ENCODE results near the gene RPLP1. TPM values are rescaled to one million over a fixed set of nuclear protein-coding genes. Genes with fewer than 3 reads are reported as not detected.

RPLP1 gene
- total and polyA plus RNA-seq, 2 of the 8 experiments (the other 6 are each of a cell fraction or from before 2014, with no cell fraction given) = 2,089 to 4,387 TPM

- Histone ChIP-seq H2BK120ac (replicated peaks; ENCODE audit: low read depth, low read length) (no peak overlapping the region), H3K14ac (ENCODE audit: insufficient read length) (no peak overlapping the region), H3K27me3 (replicated peaks in 1 of 4; ENCODE audit: control insufficient read depth in 3 of 4, extremely low read depth in 1 of 4, insufficient read depth in 3 of 4, low read length in 3 of 4) (no peaks in the 10 kb centered on the region), H3K23me2 (ENCODE audit: low read depth, low read length) (no peaks in the 10 kb centered on the region), H3K4me2 (ENCODE audit: insufficient read depth in 1 of 2, low read depth in 2 of 2, low read length in 2 of 2) (no peak overlapping the region), H3K4ac (replicated peaks; ENCODE audit: insufficient read length, low read depth, low read length) (no peak overlapping the region), H3K18ac (ENCODE audit: extremely low read depth, low read length) (no peak overlapping the region), H2AK5ac (ENCODE audit: low read depth, low read length) (no peak overlapping the region), H3K9me3 (ENCODE audit: insufficient read depth in 2 of 2, low read depth in 1 of 2, low read length in 1 of 2) (peaks cover 0 to 7% of the 10 kb centered on the region in 2 experiments; a peak in 2 of 4 replicates), H3K23ac (ENCODE audit: insufficient read length) (no peak overlapping the region), H2AFZ (ENCODE audit: low read length) (no peak overlapping the region), H3K79me2 (ENCODE audit: control insufficient read depth in 1 of 2, insufficient read depth in 2 of 2, low read length in 2 of 2) (no peaks in the 10 kb centered on the region), H2BK15ac (ENCODE audit: low read length) (no peak overlapping the region), H3K4me3 (ENCODE audit: extremely low read depth in 1 of 4, insufficient read depth in 2 of 4, low read depth in 3 of 4, low read length in 4 of 4) (no peak overlapping the region), H4K91ac (replicated peaks; ENCODE audit: insufficient read length, low read length) (no peak overlapping the region), H3K79me1 (ENCODE audit: low read depth, low read length) (no peaks in the 10 kb centered on the region), H4K5ac (ENCODE audit: insufficient read length, low read depth, low read length) (no peak overlapping the region), H2BK20ac (ENCODE audit: low read length) (no peak overlapping the region), H2BK5ac (ENCODE audit: low read depth, low read length) (no peak overlapping the region), H4K20me1 (replicated peaks in 1 of 2; ENCODE audit: control insufficient read depth in 1 of 2, insufficient read depth in 2 of 2, low read length in 2 of 2) (no peaks in the 10 kb centered on the region), H3K36me3 (ENCODE audit: control insufficient read depth in 2 of 4, insufficient read depth in 4 of 4, low read length in 3 of 4) (no peaks in the 10 kb centered on the region), H3K27ac (ENCODE audit: low read depth, low read length) (no peak overlapping the region), H2BK12ac (ENCODE audit: low read depth, low read length) (no peak overlapping the region), H3K4me1 (replicated peaks in 1 of 4; ENCODE audit: control insufficient read depth in 3 of 4, insufficient read depth in 4 of 4, low read length in 3 of 4) (no peaks in the 10 kb centered on the region), H3K9ac (replicated peaks in 1 of 4; ENCODE audit: extremely low read depth in 1 of 4, low read depth in 3 of 4, low read length in 3 of 4) (no peak overlapping the region), H4K8ac (ENCODE audit: extremely low read depth, insufficient read depth, low read length) (no peak overlapping the region), H3K56ac (replicated peaks; ENCODE audit: insufficient read length, low read depth, low read length) (no peak overlapping the region)
- TF ChIP-seq RFX5 (IDR thresholded peaks at IDR 0.05; ENCODE audit: borderline replicate concordance, low read depth, low read length) (no peak), TAF7 (optimal IDR thresholded peaks at IDR 0.05; ENCODE audit: borderline replicate concordance, low read depth, low read length) (no peak), CHD2 (IDR thresholded peaks at IDR 0.05; ENCODE audit: low read length) (no peak), ATF3 (IDR thresholded peaks at IDR 0.05; ENCODE audit: insufficient read depth, low read depth, low read length) (no peak), CBX8 (IDR thresholded peaks at IDR 0.05; ENCODE audit: borderline replicate concordance, low read depth, low read length) (no peak), BACH1 (IDR thresholded peaks at IDR 0.05; ENCODE audit: low read length) (no peak), RNF2 (IDR thresholded peaks at IDR 0.05; ENCODE audit: borderline replicate concordance, low read depth, low read length, missing control alignments, poor library complexity, severe bottlenecking) (no peak)
- FAIRE-seq = no peak
- ChIA-PET POLR2A (ENCODE audit: partially characterized antibody) (no interaction called here), CTCF (ENCODE audit: partially characterized antibody) (interaction anchor here (0.6 to 7.0 kb wide), 38 partner anchors 8 to 1108 kb away, joined by 3 to 70 read pairs (median 4); no protein-coding TSS in a partner anchor)
- 89% methylated on average over 9 of the region's 9 CpGs; no CpG with 5 or more reads in 1 of the 2 experiments for WGBS, 2 experiments (ENCODE audit: extremely low coverage in 1 of 2, insufficient coverage in 1 of 2, insufficient read length in 1 of 2, insufficient replicate concordance in 2 of 2, low coverage in 1 of 2, low lambda C conversion rate in 2 of 2, missing lambda C conversion rate in 1 of 2)
- DNase-seq (ENCODE audit: low read depth in 1 of 2, low spot score in 2 of 2) = no peak
Measured at GRCh38 chr15:69476704-69477473, 24.3 kb downstream of the RPLP1 start.

Data from H1 (cell line).